GM21576 (cell line): ENCODE results near the gene ILF3.
"Not testable (repeated sequence)": the region's sequence is repeated elsewhere in the genome, so short reads cannot be mapped to it uniquely, and the experiment has no call there.

Source experiments
- ATAC-seq: cut with Tn5 transposase; IDR thresholded peaks from one replicate; pipeline ENCODE4 v1.9.1; 2021; ENCODE audit warnings: mild to moderate bottlenecking, moderate library complexity; ENCODE audit not compliant: unreplicated experiment

Gene ILF3

DNA sequence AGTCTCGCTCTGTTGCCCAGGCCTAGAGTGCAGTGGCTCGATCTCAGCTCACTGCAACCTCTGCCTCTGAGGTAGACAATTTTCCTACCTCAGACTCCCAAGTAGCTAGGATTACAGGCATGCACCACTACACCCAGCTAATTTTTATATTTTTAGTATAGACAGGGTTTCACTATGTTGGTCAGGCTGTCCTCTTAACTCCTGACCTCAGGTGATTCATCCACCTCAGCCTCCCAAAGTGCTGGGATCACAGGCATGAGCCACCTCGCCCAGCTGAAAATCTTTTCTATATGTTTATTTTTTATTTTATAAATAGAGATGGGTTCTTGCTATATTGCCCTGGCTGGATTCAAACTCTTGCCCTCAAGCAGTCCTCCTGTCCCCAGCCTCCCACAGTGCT, 17.8 kb downstream of the ILF3 start:
- not testable (repeated sequence) for ATAC-seq

- ATAC-seq, result not testable (repeated sequence)
These were observed 21.1 kb downstream of the ILF3 start for GRCh38 chr19:10675214-10675613.

GRCh38 chr19:10677751-10678150, 23.6 kb downstream of the ILF3 start:
- no peak for ATAC-seq

- ATAC-seq, result no peak
These were observed 24.7 kb downstream of the ILF3 start for GRCh38 chr19:10678813-10679212.

GRCh38 chr19:10679743-10680142, 25.6 kb downstream of the ILF3 start:
- no peak for ATAC-seq

DNA sequence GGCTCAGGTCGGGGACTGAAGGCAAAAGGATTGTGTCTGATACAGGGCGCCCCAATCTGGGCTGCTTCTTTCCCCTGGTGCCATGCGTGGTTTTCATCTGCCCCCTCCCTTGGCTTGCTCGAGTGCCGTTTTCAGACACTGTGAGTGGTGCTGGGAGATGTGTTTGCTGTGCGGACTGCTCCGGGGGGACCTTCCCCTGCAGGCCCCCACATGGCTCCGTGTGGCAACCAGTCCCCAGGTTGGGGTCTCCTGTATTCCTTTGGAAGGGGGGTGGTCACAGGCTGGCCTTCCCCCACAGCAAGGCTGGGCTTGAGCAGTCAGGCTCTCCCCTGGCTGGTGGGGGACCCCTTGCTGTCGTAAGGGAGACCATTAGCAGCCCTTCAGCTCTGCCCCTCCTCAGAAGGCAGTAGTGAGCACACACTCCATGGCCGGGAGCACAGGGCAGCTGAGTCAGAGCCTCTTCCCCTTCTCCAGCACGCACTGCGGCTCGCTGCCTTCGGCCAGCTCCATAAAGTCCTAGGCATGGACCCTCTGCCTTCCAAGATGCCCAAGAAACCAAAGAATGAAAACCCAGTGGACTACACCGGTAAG, 26.5 kb downstream of the ILF3 start:
- no peak for ATAC-seq

- no peak for ATAC-seq
These were observed 27.5 kb downstream of the ILF3 start for GRCh38 chr19:10681658-10682057.

DNA sequence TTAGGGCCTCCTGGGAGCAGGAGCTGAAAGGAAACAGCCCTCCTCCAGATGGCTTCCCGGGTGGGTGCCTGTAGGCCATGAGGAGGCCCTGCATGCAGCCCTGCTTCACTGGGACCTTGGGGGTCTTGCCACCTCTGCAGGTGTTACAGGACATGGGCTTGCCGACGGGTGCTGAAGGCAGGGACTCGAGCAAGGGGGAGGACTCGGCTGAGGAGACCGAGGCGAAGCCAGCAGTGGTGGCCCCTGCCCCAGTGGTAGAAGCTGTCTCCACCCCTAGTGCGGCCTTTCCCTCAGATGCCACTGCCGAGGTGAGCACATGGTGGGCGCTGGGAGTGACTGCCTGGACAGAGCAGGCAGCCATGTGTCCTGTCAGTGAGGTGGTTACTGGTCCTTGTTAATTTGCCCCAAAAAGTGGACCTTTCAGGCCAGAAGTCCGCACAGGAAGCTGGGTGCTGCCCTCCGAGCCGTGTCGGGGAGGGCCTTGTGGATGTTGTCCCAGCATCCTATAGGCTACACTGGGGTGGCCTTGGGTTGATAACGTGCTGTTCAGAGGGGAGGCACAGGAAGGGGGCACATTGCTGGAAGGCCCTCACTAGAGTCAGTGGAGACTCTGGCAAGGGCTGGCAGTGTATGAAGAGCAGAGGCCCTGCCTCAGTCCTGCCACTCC, 28.4 kb downstream of the ILF3 start:
- ATAC-seq, result no peak

DNA sequence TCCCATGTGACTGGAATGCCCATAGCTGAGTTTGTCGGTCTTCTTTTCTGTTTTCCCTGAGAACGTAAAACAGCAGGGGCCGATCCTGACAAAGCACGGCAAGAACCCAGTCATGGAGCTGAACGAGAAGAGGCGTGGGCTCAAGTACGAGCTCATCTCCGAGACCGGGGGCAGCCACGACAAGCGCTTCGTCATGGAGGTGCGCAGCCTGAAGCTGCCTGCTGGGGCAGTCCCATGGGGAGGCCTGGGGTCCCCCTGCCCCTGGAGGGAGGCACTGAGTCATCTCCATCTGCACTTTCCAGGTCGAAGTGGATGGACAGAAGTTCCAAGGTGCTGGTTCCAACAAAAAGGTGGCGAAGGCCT, 28.9 kb downstream of the ILF3 start:
- ATAC-seq, result no peak

- no peak for ATAC-seq
These were observed 29.4 kb downstream of the ILF3 start for GRCh38 chr19:10683582-10683981.

DNA sequence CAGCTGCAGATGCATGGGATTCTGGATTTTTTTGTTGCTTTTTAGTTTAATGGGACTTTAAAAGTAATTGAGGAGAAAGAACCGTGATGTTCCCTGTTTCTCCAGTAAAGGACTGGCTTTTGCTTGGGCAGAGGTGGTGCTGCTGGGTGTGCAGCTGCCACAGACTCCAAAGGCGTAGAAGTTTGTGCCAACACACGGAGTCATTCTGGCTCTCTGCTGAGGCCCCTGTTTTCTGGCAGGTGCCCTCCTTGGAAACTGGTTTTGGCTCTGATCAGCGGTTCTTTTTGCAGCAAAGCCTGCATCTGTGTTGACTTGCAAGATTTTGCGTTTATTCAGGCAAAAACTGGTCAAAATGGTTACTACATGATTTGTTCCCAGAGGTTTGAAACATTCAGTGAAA, 31.1 kb downstream of the ILF3 start:
- ATAC-seq, result no peak

GRCh38 chr19:10686193-10686592, 32.0 kb downstream of the ILF3 start:
- ATAC-seq, result no peak

DNA sequence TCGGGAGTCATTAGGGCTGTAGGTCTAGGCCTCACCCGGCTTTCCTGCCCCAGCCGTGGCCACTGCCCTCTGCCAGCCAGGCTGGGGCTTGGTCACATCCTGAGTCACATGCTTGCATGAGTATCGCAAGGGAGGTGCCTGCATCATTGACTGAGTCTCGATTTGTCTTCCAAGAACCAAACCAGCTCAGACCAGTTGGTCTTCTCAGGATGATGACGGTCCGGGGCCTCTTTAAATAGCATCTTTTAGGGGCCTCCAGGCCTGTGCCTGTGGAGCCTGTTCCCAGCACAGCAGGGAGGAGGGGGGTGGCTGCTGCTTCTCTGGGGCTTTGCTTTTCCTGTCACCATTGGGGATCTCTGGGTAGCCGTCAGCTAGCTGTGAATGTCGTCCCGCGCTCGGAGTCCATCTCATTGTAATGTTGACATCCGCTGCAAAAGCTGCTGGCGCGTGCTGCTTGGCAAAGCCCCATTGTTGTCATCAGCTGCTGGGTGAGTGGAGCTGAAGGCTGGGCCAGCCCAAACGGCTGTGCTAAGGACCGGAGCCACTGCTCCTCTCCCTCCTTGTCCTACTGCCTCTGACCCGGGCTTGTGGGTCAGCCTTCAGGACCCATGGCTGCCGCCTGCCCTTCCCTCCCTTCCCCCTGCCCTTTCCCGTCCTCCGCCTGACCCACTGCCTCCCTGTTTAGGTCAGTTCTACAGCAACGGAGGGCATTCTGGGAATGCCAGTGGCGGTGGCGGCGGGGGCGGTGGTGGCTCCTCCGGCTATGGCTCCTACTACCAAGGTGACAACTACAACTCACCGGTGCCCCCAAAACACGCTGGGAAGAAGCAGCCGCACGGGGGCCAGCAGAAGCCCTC, 32.7 kb downstream of the ILF3 start:
- ATAC-seq, result no peak

- ATAC-seq, result no peak
These were observed 33.6 kb downstream of the ILF3 start for GRCh38 chr19:10687518-10688288.

DNA sequence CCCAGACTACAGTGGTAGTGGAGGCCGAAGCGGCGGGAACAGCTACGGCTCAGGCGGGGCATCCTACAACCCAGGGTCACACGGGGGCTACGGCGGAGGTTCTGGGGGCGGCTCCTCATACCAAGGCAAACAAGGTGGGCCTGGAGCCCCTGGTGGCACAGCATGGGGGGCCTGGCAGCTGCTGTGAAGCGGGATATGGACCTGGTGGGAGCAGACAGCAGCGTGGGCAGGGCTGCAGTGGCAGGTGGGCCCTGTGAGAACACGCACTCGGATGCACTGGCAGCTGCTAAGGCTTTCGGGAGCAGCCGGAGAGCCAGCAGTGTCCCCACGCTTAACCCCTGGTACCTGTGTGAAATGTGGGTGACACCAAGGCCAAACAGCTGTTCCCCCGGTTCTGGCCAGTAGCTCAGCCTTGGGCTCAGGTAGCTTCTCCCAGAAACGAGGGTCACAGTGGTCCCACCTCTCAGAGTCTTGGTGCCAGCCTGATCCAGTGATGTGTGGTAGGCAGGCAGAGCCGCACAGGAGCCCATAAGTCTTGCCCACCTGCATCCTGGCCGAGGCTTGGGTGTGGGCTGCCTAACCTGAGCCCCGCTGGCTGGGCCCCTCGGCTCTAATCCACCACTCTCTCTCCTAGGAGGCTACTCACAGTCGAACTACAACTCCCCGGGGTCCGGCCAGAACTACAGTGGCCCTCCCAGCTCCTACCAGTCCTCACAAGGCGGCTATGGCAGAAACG, 34.6 kb downstream of the ILF3 start:
- no peak for ATAC-seq

DNA sequence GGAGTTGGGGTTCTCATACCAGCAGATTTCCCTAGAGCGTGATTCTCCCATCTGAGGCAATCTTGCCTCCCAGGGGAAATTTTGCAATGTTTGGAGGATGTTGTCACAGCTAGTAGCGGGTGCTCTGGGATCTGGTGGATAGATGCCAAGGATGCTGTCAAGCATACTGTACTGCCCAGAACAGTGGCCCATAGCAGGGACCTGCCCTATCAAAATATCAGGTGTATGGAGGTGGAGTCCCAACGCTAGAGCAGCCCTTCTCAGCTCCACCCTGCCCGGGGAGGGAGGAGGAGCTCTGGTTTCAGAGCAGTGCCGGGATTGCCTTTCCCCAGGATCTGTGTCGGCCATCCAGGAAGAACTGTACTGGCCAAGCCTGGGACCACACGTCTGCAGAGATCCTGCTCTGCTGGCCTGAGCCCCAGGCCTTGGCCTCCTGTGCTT, 36.2 kb downstream of the ILF3 start:
- no peak for ATAC-seq

DNA sequence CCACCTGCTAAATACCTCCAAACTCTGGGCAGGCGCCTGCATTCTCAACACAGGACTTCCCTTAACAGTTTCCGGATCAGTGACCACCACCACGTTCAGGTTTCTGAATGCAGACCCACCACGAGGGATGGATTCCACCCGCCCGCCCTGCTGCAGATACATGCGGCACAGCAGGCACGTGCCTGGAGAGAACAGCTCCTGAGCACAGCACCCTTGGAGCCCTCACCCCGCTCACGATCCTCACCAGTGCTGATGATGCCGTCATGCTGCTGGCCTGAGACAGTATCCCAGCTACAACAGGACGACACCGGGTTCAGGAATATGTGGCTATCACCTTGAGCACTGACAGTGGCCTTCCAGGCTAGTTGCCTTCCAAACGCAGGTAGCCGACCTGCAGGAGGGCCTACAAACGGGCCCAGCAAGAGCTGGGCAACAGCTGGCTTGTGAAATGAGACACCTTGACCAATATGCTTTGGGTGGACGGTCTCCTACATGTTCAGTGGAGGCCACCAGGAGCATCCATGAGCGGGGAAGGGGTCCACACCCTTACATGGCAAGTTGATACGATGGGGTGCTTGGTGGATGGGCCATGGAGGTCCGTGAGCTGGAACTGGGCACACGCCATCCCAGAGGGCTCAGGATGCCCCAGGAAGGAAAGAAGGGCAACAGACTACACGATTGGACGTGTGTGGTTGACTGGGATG, 37.2 kb downstream of the ILF3 start:
- ATAC-seq, result no peak

DNA sequence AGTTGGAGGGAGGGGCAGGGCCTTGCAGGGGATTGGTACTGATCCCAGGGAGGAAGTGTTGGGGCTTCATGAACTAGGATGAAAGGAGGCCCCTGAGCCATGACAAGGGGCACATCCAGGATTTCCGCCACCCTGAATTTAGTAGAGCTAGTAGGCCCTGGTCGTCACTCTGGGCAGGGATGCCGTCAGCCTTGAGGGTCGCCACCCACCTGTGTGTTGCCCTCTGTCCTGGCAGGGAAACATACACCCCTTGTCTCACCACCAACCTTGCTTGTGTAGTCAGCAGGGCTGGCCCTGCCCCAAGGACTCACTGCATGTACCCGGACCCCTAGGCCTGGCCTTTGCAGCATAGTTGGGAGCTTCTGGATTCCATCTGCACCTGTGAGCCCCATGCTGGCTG, 37.7 kb downstream of the ILF3 start:
- no peak for ATAC-seq

DNA sequence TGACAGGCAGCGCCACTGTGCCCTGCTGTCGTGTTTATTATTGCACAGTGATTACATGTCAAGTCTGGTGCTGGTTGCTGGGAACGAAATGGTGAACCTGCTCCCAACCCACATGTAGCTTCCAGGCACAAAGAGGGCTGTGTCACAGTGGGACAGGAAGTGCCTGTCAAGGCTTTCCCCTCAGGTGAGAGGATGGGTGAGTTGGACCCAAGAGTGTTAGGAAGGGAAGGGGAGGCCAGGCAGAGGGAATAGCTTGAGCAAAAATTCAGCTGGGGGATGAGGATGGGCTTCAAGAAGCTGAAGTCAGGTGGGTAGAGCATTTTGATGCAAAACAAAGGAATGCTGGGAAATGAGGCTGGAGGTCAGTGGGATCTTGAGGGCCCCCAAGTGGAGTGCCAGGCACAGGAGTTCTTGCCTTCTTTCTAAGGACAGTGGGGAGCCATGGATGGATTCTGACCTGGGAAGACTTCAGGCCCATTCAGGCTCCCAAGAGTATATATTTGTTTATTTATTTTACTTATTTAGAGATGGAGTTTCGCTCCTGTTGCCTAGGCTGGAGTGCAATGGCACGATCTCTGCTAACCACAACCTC, 38.6 kb downstream of the ILF3 start:
- no peak for ATAC-seq
